Uterus (tissue), 2 donors: Measurements from ENCODE around the gene CDH4.

ENCODE experiments used
- CTCF ChIP-seq, 4 experiments: fragments of 200-600 bp in 2 of 4; fragments of 450-650 bp in 2 of 4; sonication (generic) in 2 of 4; IDR thresholded peaks; one replicate each; pipeline ENCODE4 v1.5.1; 2016 to 2019; ENCODE audit warnings: antibody characterized with exemption in 4 of 4, mild to moderate bottlenecking in 2 of 4, moderate library complexity in 1 of 4
- POLR2A ChIP-seq, 2 donors: fragments of 450-650 bp; IDR thresholded peaks; one replicate each; pipeline ENCODE4 v1.6.1; 2016; ENCODE audit warnings: antibody characterized with exemption in 2 of 2, mild to moderate bottlenecking in 1 of 2, moderate library complexity in 1 of 2

DNA sequence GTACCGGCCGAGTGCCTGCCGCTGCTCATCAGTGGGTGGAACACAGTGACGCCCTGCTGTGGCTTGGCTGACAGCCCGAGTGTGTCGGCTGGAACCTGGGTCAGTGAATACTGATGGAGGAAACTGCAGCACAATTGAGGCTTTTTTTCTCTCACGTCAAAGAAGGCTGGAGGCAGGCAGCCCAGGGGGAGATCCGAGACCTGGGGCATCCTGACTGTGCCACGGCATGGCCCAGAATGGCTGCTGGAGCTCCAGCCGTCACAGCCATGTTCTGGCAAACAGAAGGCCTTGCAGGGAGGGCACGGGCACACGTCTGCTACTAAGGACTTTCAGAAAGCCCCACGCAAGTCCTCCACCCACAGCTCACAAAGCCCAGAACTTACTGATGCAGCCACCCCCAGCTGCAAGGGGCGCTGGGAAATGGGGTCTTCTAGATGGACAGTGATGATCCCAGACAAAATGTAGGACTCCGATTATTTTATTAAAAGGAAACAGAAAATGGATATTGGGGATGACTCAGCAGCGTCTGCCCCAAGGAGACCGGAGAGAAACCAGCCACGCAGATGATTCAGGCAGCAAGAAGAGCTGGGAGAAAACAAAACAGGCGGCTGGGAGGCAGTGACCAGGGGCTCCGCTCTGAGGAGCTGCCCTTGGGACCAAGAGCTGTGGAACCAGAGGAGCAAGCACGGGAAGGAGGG, 673.6 kb downstream of the CDH4 start:
- TF ChIP-seq CTCF (IDR thresholded peaks at IDR 0.05) (no peak), POLR2A (IDR thresholded peaks at IDR 0.05) (no peak)
